ENCODE measurements around the gene REC8. TPM values are rescaled to one million over a fixed set of nuclear protein-coding genes. Genes with fewer than 3 reads are reported as not detected.

Gene REC8
- total and polyA plus RNA-seq, 2 of the 13 experiments (the other 11 are each of a cell fraction or from before 2014, with no cell fraction given), result 3.4 to 14.7 TPM

DNA sequence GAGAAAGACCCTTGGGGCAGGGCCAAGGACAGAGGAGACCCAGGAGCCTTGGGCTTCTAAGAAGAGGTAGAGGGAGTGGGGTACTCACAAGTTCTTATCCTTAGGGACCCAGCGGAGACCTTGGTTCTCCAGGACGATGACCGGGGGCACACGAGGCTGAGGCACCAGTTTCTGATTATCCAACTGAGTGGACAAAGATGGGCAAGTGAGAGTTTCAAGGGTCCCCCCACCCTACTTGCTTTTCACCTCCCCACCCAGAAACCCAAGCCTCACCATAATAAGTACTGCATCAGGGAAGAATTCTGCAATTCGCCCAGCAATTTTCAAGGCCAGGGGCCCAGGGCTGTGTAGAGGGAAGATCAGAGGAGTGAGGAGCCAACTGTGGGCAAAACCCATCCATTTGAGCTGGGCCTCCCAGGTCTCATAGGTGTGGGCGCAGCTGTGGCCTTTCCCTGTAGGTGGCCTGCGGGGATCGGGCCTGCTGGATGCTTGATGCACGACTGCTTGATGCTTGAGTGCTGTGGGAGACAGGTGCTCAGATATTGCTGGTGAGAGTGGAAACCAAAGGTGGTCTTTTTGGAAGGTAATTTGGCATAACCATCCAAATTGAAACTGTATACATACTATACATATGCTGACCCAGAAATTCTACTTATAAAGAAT lies 32.5 kb upstream of the REC8 start (continued):
- peak; percentile 45; the same call in 1 of the 2 replicates for TF ChIP-seq CBFB (CRISPR knock-in tag; IDR thresholded peaks at IDR 0.05)
- 0 out of 2 replicates have a peak, but pooled peaks have one; percentile 40 for TF ChIP-seq RXRA (CRISPR knock-in tag; IDR thresholded peaks at IDR 0.05)
- peak; percentile 4; the same call in 1 of the 2 replicates for TF ChIP-seq MTA3 (CRISPR knock-in tag; IDR thresholded peaks at IDR 0.05)
- peak; percentile 75 for TF ChIP-seq ZNF331 (CRISPR knock-in tag; IDR thresholded peaks at IDR 0.05)
- peak; percentile 42; the same call in 1 of the 2 replicates for TF ChIP-seq SPEN (CRISPR knock-in tag; IDR thresholded peaks at IDR 0.05; ENCODE audit: low read depth)
- TF ChIP-seq SOX5 (CRISPR knock-in tag; IDR thresholded peaks at IDR 0.05; ENCODE audit: borderline replicate concordance), result no peak
- peak; percentile 76; the same call in 1 of the 2 replicates for TF ChIP-seq CAMTA2 (CRISPR knock-in tag; IDR thresholded peaks at IDR 0.05; ENCODE audit: borderline replicate concordance)
- TF ChIP-seq MAFG (CRISPR knock-in tag; IDR thresholded peaks at IDR 0.05), result no peak
- 0 out of 2 replicates have a peak, but pooled peaks have one; percentile 52 for TF ChIP-seq HIVEP1 (CRISPR knock-in tag; IDR thresholded peaks at IDR 0.05)
- TF ChIP-seq ZNF33B (CRISPR knock-in tag; IDR thresholded peaks at IDR 0.05), result 0 out of 2 replicates have a peak, but pooled peaks have one; percentile 10
- TF ChIP-seq, protein P1, sequence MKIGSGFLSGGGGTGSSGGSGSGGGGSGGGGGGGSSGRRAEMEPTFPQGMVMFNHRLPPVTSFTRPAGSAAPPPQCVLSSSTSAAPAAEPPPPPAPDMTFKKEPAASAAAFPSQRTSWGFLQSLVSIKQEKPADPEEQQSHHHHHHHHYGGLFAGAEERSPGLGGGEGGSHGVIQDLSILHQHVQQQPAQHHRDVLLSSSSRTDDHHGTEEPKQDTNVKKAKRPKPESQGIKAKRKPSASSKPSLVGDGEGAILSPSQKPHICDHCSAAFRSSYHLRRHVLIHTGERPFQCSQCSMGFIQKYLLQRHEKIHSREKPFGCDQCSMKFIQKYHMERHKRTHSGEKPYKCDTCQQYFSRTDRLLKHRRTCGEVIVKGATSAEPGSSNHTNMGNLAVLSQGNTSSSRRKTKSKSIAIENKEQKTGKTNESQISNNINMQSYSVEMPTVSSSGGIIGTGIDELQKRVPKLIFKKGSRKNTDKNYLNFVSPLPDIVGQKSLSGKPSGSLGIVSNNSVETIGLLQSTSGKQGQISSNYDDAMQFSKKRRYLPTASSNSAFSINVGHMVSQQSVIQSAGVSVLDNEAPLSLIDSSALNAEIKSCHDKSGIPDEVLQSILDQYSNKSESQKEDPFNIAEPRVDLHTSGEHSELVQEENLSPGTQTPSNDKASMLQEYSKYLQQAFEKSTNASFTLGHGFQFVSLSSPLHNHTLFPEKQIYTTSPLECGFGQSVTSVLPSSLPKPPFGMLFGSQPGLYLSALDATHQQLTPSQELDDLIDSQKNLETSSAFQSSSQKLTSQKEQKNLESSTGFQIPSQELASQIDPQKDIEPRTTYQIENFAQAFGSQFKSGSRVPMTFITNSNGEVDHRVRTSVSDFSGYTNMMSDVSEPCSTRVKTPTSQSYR (CRISPR knock-in tag; IDR thresholded peaks at IDR 0.05; ENCODE audit: borderline replicate concordance), result 0 out of 2 replicates have a peak, but pooled peaks have one; percentile 38
- TF ChIP-seq HNRNPH1 (optimal IDR thresholded peaks at IDR 0.05; ENCODE audit: low read depth, low read length), result peak; percentile 30
- TF ChIP-seq, protein P2, sequence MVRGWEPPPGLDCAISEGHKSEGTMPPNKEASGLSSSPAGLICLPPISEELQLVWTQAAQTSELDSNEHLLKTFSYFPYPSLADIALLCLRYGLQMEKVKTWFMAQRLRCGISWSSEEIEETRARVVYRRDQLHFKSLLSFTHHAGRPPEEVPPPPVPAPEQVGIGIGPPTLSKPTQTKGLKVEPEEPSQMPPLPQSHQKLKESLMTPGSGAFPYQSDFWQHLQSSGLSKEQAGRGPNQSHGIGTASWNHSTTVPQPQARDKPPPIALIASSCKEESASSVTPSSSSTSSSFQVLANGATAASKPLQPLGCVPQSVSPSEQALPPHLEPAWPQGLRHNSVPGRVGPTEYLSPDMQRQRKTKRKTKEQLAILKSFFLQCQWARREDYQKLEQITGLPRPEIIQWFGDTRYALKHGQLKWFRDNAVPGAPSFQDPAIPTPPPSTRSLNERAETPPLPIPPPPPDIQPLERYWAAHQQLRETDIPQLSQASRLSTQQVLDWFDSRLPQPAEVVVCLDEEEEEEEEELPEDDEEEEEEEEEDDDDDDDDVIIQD (CRISPR knock-in tag; IDR thresholded peaks at IDR 0.05; ENCODE audit: low read depth), result 0 out of 2 replicates have a peak, but pooled peaks have one; percentile 41
- no peak for TF ChIP-seq SMARCC2 (IDR thresholded peaks at IDR 0.05)
- TF ChIP-seq SAP130 (CRISPR knock-in tag; IDR thresholded peaks at IDR 0.05; ENCODE audit: low read depth), result peak; percentile 55
- 0 out of 2 replicates have a peak, but pooled peaks have one; percentile 37 for TF ChIP-seq ERF (CRISPR knock-in tag; IDR thresholded peaks at IDR 0.05)
- TF ChIP-seq RAD21 (CRISPR knock-in tag; IDR thresholded peaks at IDR 0.05), result peak; percentile 68
- no peak for TF ChIP-seq NFIB (CRISPR knock-in tag; IDR thresholded peaks at IDR 0.05; ENCODE audit: borderline replicate concordance)
- TF ChIP-seq, protein P3, sequence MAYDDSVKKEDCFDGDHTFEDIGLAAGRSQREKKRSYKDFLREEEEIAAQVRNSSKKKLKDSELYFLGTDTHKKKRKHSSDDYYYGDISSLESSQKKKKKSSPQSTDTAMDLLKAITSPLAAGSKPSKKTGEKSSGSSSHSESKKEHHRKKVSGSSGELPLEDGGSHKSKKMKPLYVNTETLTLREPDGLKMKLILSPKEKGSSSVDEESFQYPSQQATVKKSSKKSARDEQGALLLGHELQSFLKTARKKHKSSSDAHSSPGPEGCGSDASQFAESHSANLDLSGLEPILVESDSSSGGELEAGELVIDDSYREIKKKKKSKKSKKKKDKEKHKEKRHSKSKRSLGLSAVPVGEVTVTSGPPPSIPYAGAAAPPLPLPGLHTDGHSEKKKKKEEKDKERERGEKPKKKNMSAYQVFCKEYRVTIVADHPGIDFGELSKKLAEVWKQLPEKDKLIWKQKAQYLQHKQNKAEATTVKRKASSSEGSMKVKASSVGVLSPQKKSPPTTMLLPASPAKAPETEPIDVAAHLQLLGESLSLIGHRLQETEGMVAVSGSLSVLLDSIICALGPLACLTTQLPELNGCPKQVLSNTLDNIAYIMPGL (CRISPR knock-in tag; IDR thresholded peaks at IDR 0.05; ENCODE audit: borderline replicate concordance in 1 of 2, low read depth in 1 of 2), result peak in 1 of 2 experiments; percentile 56; a peak in 1 of 4 replicates
- peak; percentile 8; the same call in 1 of the 2 replicates for TF ChIP-seq NFE2L2 (IDR thresholded peaks at IDR 0.05; ENCODE audit: low read length)
- no peak for TF ChIP-seq ZFP36 (IDR thresholded peaks at IDR 0.05; ENCODE audit: borderline replicate concordance, low read depth, low read length, partially characterized antibody)
- TF ChIP-seq ZNF670 (CRISPR knock-in tag; IDR thresholded peaks at IDR 0.05; ENCODE audit: borderline replicate concordance), result no peak
- peak; percentile 75 for TF ChIP-seq ZNF768 (CRISPR knock-in tag; IDR thresholded peaks at IDR 0.05)
- TF ChIP-seq, protein P4, sequence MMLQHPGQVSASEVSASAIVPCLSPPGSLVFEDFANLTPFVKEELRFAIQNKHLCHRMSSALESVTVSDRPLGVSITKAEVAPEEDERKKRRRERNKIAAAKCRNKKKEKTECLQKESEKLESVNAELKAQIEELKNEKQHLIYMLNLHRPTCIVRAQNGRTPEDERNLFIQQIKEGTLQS (CRISPR knock-in tag; IDR thresholded peaks at IDR 0.05), result no peak
- TF ChIP-seq RCOR2 (CRISPR knock-in tag; IDR thresholded peaks at IDR 0.05), result no peak

All from HepG2 (cell line).